KOPT-K1 (cell line): ENCODE data around the gene PAWR.
A peak's percentile ranks its signal among the peaks of the same experiment; 100 is the strongest.
"Not testable (repeated sequence)": the region's sequence is repeated elsewhere in the genome, so short reads cannot be mapped to it uniquely, and the experiment has no call there.

Experiments
- H3K27ac ChIP-seq: fragments of 200-600 bp; sonication (generic); 2 replicates; pipeline ENCODE4 v1.5.1; 2016; ENCODE audit warnings: antibody characterized with exemption, mild to moderate bottlenecking, low read depth, low read length; ENCODE audit not compliant: poor library complexity, severe bottlenecking
- H3K36me3 ChIP-seq: fragments of 200-600 bp; sonication (generic); 2 replicates; pipeline ENCODE4 v1.5.1; 2017; ENCODE audit warnings: antibody characterized with exemption, mild to moderate bottlenecking, low read length, moderate library complexity; ENCODE audit not compliant: insufficient read depth
- H3K9me3 ChIP-seq: fragments of 200-600 bp; sonication (generic); 2 replicates; pipeline ENCODE4 v1.5.1; 2017; ENCODE audit warnings: antibody characterized with exemption, low read length, mild to moderate bottlenecking; ENCODE audit not compliant: insufficient read depth, poor library complexity, severe bottlenecking

Gene PAWR

DNA sequence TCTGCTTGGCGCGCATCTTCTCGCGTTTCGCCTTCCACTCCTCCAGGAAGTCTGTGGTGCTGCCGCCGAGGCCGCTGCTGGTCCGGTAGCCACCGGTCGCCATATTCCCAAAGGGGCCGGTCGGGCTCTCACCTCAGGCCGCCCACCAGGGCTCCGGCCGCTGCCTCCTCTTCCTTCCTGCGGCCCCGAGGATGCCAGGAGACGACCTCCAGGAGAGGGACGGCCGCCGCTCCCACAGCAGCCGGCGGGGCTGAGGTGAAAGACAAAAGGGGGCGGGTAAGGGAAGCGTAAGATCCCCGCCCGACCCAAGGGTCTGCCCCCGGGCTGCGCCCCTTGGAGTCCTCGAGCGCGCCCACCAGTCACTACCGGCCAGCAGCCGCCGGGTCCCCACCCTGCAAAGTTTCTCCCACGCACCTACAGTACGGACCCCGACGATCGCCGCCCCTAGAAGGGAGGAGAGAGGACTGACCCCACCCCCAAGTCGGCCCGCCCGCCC lies 574 bp downstream of the PAWR start:
- Histone ChIP-seq H3K36me3 (no peaks in the 10 kb centered on the region), H3K27ac (peak overlapping the region; percentile 55), H3K9me3 (no peaks in the 10 kb centered on the region)

GRCh38 chr12:79689477-79690141 lies 1.2 kb downstream of the PAWR start:
- H3K36me3 ChIP-seq: no peaks in the 10 kb centered on the region
- peak overlapping the region; percentile 55 for H3K27ac ChIP-seq

GRCh38 chr12:79689061-79689476 lies 1.7 kb downstream of the PAWR start:
- Histone ChIP-seq H3K27ac (peak overlapping the region; percentile 55), H3K36me3 (no peaks in the 10 kb centered on the region), H3K9me3 (no peaks in the 10 kb centered on the region)

More at GRCh38 chr12:79689477-79690141, 1.2 kb downstream of the PAWR start:
- H3K9me3 ChIP-seq: no peaks in the 10 kb centered on the region

DNA sequence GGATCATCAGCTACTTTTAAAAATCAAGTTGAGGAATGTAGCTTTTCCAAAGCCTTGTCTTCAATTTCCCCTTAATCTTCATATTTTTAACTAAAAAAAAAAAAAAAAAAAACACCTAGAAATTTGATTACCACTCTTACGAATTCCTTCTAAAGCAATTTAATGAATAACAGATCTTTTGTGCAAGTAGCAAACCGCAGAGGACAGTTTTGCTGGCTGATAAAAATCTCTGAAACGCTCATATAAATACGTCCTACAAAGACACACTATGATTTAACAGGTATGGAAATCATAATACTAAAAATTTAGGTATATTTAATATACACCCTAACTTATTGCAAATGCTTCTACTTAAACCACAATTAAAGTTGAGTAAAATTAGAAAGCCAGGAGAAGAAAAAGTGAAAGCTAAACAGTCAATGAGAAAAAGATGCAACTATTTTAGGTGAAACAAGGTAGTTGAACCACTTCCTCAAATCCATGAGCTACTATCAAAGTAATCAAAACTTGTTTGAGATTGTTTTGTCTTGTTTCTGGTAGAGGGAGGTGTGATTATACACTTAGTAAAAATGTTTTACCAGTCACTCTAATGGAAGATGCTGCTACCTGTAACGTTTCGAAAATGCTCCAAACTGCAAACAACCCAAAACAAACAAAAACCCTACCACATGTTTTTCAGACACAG lies 2.2 kb downstream of the PAWR start:
- H3K36me3 ChIP-seq: no peaks in the 10 kb centered on the region
- H3K9me3 ChIP-seq: no peaks in the 10 kb centered on the region
- peak overlapping the region; percentile 55 for H3K27ac ChIP-seq

DNA sequence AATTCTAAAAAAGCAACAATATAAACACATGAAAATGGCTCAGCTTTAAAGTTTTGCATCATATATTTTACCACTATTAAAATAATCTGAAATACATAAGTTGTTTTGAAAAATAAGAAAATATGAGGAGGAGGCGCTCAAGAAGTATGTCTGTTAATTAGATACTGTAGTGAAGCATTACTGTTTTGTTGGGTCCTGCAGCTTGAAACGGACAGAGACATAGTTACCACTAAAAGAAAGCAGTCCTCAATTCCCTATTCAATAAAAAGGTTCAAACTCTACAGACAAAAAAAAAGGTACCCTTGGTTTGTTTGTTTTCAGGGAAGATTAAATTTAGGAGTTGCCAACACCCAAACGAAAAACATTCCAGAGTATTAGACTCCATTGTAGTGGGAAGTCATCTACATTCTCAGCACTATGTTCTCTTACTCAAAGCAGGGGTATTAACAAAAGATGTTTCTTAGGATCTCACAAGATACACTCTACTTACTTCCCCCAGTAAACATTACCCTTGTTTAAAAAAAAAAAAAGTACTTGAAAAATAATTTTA lies 3.0 kb downstream of the PAWR start:
- peak overlapping the region; percentile 55 for H3K27ac ChIP-seq
- H3K36me3 ChIP-seq: no peaks in the 10 kb centered on the region
- no peaks in the 10 kb centered on the region for H3K9me3 ChIP-seq

DNA sequence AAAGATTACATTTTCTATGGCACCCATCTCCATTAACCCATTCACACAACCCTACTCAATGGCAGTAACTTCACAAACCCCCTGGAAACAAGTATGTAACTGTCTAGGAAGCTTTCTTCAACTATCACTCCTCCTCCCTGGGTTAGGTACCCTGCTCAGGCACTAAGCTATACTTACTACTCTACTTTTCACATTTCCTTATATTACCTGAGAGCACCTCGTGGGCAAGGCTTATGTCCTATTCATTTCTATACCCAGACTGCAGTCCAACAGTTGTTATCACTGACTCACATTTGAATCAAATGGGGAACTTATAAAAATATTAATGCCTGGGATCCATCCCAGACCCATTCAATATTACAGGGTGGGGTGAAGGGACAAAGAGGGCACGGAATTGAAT lies 4.6 kb downstream of the PAWR start:
- Histone ChIP-seq H3K36me3 (no peaks in the 10 kb centered on the region), H3K9me3 (no peaks in the 10 kb centered on the region), H3K27ac (no peak overlapping the region)

GRCh38 chr12:79685068-79685467 lies 5.7 kb downstream of the PAWR start:
- Histone ChIP-seq H3K9me3 (no peaks in the 10 kb centered on the region), H3K27ac (no peak overlapping the region), H3K36me3 (no peaks in the 10 kb centered on the region)

- not testable (repeated sequence) for H3K9me3 ChIP-seq, H3K27ac ChIP-seq, H3K36me3 ChIP-seq
These were observed 6.4 kb downstream of the PAWR start for GRCh38 chr12:79684338-79684737.

- Histone ChIP-seq H3K27ac (no peak overlapping the region), H3K9me3 (no peaks in the 10 kb centered on the region), H3K36me3 (no peaks in the 10 kb centered on the region)
These were observed 8.2 kb downstream of the PAWR start for GRCh38 chr12:79682593-79682992.

DNA sequence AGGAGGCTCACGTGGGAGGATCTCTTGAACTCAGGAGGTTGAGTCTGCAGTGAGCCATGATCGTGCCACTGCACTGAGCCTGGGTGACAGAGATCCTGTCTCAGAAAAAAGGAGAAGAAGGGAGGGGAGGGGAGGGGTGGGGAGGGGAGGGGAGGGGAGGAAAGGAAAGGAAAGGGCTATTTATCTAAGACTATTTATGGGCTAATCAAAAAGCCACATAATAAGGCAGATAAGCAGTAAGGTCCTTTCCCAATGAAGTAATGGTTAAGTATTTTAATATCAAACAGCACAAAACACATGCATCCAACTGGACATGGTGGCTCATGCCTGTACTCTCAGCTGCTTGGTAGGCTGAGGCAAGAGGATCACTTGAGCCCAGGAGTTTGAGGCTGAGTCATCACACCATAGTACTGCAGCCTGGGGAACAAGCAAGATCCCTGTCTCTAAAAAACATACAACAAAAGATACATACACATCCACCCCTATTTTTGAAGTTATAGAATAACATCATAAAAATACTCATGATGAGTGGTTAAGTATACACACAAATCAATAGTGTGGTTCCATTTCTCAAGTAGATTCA lies 9.7 kb downstream of the PAWR start:
- no peaks in the 10 kb centered on the region for H3K36me3 ChIP-seq
- no peaks in the 10 kb centered on the region for H3K9me3 ChIP-seq
- H3K27ac ChIP-seq: no peak overlapping the region

- H3K36me3 ChIP-seq: no peaks in the 10 kb centered on the region
- H3K27ac ChIP-seq: no peak overlapping the region
- H3K9me3 ChIP-seq: peaks cover 3% of the 10 kb centered on the region
These were observed 10.7 kb downstream of the PAWR start for GRCh38 chr12:79680051-79680450.

DNA sequence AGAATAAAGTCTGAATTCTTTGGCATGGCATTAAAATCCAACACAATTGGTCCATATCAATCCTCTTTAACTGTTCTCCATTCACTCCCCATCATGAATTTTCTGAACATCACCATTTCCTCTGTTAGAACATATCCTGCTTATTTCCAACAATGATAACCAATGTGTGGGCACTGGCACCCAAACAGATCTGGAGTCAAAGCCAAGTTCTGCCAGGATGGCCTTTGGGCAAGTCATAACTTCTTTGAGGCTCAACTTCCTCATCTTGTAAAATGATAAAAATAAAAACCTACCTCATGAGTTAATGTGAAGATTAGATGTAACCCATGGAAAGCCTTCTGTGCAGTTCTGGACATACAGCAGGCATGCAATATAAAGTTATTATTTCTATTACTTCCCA lies 12.5 kb downstream of the PAWR start:
- H3K9me3 ChIP-seq: peaks cover 20% of the 10 kb centered on the region
- H3K27ac ChIP-seq: no peak overlapping the region
- H3K36me3 ChIP-seq: no peaks in the 10 kb centered on the region

GRCh38 chr12:79677672-79678071 lies 13.1 kb downstream of the PAWR start:
- H3K36me3 ChIP-seq: no peaks in the 10 kb centered on the region
- peaks cover 24% of the 10 kb centered on the region for H3K9me3 ChIP-seq
- H3K27ac ChIP-seq: no peak overlapping the region

DNA sequence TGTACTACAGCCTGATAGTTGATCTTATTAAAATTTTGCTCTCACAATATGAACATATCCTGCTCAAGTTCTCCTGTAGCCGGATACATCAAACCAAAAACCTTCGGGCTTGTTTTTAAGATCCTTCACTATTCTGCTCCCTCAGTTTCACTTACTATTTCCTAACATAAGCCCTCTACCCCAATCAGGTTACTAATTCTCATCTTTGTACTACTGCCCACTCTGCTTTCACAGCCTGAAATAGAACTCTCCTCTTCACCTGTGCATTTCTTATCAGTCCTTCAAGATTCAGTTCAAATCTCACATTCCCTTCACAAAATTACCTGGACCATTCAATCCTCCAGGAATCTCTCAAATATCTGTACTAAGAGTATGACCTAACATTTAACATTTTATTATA lies 14.2 kb downstream of the PAWR start:
- Histone ChIP-seq H3K27ac (no peak overlapping the region), H3K36me3 (no peaks in the 10 kb centered on the region), H3K9me3 (peaks cover 33% of the 10 kb centered on the region)

DNA sequence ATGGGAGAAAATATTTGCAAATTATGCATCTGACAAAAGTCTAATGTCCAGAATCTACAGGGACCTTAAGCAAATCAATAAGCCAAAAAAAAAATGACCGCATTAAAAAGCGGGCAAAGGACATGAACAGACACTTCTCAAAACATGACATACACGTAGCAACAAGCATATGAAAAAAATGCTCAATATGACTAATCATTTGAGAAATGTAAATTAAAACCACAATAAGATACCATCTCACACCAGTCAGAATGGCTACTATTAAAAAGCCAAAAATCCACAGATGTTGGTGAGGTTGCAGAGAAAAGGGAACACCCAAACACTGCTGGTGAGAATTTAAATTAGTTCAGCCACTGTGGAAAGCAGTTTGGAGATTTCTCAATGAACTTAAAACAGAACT lies 16.1 kb downstream of the PAWR start:
- H3K27ac ChIP-seq: no peak overlapping the region
- peaks cover 38% of the 10 kb centered on the region for H3K9me3 ChIP-seq
- no peaks in the 10 kb centered on the region for H3K36me3 ChIP-seq
